Activated CD8-positive, alpha-beta memory T cell treated with anti-CD3 and anti-CD28 coated beads, Interleukin-2, amount 50 U/mL, for 1 hour (primary cell): Measurements from ENCODE around the gene BARX1.
"Not testable (repeated sequence)": the region's sequence is repeated elsewhere in the genome, so short reads cannot be mapped to it uniquely, and the experiment has no call there.

Experiments
- DNase-seq: peaks from one replicate; pipeline ENCODE4 v3.0.0-alpha.2; 2020; ENCODE audit errors: extremely low read depth

BARX1 gene

DNA sequence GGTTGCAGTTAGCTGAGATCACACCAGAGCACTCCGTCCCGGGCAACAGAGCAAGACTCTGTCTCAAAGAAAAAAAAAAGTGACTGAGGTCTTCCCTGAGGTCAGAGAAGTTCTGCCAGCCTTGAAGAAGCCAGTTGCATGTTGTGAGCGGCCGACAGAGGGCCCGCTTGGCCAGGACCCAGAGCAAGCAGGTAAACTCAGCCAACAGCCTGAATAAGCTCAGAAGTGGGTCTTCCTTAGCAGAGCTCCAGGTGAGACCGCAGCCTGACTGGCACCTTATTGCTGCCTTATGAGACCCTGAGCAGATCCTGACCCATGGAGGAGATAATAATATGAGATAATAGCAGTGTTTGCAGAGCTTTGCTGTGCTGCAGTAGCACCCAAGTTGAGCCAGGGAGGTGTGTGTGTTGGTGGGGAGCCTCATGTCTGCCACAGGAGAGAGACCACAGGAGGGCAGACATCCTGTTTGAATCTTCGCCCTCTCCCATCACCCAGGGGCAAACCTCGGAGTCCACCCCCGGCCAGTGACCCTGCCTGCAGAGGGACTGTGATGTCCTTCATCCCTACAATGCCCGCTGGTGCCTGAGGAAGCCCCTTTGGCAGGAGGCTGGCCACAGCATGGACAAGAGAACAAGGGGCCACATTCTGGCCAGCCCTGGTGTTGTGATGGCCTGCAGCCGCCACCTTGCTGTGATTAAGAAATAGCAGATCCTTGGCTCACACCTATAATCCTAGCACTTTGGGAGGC is 10.8 kb upstream of the BARX1 start:
- DNase-seq: no peak

DNA sequence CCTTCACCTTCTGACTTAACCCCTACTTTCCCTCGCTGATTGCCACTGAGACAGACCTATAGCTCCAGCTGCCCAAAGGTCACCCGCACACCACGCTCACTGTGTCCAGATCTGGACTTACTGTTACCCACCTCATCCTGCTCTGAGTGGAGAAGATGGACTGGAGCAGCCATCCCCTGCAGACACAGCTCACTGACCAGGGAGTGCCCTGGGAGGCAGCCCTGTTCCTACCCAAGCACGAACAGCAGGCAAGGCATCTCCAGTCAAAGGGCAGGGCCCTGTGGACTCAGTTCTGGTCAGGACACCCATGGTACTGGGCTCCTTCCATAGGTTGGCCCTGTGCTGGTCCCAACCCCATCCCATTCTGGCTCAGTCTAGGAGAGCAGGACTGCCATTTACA is 9.5 kb upstream of the BARX1 start:
- DNase-seq: no peak

- DNase-seq: no peak
Measured at GRCh38 chr9:93963969-93964368, 8.8 kb upstream of the BARX1 start.

DNA sequence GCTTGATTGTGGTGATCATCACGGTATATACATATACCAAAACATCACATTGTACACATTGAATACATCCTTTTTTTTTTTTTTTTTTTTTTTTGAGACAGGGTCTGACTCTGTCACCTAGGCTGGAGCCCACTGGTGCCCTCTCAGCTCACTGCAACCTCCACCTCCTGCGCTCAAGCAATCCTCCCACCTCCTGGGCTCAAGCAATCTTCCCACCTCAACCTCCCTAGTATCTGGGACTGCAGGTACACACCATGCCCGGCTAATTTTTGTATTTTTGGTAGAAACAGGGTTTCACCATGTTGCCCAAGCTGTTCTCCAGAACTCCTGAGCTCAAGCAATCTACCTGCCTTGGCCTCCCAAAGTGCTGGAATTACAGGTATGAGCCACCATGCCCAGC is 8.3 kb upstream of the BARX1 start:
- DNase-seq: not testable (repeated sequence)

DNA sequence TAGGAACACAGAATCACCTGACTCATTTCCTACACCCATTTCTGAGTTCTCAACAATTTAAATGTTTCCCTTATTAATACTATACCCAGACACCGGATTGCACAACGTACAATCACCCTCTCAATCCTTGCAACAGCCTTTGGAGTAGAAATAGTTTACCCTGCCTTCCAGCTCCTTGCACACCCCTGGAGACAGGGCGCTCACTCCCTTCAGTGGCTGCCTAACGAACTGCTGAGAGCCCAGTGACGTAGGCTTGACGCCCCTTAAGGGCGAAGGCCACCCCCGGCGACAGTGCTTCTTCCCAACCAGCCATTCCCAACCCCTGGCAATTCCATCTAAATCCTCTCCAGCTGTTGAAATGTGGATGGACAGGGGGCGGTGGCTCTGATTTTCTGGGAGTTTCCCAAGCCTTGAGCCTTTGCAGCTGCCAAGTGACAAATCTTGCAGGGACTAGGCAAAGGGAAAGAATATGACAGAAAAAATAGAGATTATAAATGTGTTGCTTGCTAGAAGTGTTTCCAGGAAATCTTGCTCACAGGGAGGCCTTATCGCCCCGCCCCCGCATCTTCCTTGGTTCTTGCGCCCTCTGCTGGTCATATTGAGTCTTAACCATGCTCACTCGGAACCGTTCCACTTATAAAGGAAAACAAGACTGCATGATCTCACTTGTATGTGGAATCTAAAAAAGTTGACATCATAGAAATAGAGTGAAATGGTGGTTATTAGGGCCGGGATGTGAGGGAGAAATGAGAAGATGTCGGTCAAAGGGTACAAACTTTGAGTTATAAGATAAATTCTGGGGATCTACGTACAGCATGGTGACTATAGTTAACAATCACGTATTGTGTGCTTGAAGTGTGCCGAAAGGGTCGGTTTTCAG is 7.6 kb upstream of the BARX1 start:
- peak; percentile 65 for DNase-seq

- DNase-seq: no peak
Measured at GRCh38 chr9:93962017-93962416, 6.9 kb upstream of the BARX1 start.

DNA sequence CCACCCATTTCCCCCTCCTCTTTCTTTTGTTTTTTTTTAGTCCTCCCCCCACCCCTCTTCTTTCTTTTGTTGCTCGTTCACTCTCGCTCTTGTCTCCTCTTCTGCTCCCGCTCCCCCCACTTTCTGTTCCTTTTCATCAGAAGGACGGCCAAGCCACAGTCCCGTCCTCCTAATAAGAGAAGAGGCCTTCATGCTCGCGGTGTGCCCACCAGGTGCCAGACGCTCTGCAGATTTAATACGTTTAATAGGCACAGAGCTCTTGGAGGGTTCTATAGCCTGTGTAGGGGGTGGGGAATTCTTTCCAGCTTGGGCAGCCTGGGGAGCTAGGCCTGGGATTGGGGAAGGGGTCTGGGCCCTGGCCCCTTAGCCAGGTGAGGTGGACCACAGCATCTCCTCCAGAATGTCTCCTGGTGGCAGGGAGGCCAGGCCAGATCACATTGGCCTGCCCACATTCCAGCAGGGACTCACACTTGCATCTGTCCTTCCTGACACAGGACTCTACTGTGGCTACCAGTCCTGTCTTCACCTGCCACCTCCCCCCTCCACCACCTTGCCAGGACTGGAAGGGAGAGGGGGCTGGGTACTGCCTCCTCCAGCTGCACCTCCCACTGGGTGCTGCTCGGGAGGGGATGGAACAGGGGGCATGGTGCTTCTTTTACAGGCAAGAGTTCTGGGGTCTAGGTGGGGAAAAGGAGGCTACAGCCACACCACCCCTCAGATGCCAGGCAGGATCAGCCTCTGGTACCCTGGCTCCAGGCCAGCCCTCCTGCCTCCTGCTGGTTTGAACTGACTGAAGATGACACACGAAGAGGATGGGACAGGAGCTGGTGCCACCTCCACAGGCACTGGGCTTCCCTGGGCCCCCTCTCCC is 6.1 kb upstream of the BARX1 start:
- DNase-seq: no peak

- no peak for DNase-seq
Measured at GRCh38 chr9:93960221-93960970, 5.2 kb upstream of the BARX1 start.

GRCh38 chr9:93959739-93960154 is 4.6 kb upstream of the BARX1 start:
- no peak for DNase-seq

DNA sequence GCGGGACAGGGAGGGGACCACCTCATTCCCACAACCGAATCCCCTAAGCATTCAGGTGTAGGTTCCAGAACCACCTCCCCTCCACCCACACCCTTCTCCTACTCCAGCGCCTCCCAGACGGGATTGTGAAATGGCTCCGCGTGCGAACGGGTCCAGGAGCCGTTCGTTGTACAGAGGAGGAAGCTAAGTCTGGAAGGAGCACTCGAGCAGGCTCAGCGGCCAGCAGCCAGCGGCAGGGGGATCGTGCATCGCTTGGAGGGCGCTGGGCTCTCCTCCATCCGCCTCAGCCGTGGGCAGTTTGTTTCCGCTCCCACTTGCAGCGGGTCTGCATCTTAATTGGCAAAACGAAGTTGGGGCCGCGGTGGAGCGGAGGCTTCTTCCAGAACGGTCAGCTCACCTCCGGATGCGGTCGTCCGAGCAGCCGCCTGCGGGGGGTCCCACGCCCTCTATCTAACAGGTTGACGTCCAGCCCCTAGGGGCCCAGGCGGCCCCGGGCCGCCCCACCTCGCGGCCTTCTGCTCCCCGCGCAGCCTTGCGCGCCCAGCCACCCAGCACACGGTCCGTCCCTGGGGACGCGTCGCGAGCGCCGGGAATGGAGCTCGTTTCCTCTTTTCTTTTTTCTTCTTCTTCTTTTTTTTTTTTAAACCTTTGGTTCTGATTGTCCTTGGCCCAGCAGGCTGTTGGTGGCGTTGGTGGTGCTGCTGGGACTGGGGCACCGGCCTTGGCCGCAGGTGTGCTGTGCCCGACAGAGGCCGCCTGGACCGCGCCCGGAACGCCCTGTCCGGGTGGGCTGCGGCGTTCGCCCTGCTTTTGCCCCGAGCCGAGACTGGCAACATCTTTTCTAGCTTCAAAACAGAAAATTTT is 3.9 kb upstream of the BARX1 start:
- no peak for DNase-seq

DNA sequence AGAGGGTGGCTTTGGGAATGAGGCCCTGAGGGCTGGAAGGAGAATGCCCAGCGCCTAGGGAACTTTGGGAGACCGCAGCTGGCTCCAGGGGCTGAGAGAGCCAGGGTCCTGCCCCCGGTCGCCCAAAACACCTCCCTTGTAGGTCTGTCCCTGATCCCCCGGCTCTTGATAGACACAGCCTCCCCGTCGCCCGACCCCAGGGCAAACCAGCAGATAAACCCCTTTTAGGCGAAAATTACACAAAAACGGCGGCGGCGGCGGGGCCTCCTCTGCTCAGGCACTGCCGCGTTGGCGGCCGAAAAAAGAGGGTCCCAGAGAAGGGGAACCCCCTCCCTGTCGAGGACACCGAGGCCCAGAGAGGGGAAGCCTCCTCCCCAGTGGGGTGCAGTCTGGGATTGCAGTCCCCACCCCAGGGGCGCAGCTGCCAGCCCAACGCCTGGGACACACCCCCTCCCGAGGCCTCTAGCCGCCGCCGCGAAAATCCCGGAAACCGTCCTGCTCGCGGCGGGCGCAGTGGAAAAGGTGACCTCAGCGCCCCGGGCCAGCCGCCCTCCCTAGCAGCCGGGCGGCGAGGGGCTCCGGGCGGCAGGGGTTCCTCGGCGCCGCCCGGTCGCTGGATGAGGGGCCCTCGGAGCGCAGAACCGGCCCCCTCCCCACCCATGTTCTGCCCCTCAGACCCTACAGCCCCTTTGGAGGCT is 3.1 kb upstream of the BARX1 start:
- no peak for DNase-seq

GRCh38 chr9:93955981-93956784 is 1.0 kb upstream of the BARX1 start:
- DNase-seq: no peak

- DNase-seq: no peak
Measured at GRCh38 chr9:93954434-93955061, 607 bp downstream of the BARX1 start.

DNA sequence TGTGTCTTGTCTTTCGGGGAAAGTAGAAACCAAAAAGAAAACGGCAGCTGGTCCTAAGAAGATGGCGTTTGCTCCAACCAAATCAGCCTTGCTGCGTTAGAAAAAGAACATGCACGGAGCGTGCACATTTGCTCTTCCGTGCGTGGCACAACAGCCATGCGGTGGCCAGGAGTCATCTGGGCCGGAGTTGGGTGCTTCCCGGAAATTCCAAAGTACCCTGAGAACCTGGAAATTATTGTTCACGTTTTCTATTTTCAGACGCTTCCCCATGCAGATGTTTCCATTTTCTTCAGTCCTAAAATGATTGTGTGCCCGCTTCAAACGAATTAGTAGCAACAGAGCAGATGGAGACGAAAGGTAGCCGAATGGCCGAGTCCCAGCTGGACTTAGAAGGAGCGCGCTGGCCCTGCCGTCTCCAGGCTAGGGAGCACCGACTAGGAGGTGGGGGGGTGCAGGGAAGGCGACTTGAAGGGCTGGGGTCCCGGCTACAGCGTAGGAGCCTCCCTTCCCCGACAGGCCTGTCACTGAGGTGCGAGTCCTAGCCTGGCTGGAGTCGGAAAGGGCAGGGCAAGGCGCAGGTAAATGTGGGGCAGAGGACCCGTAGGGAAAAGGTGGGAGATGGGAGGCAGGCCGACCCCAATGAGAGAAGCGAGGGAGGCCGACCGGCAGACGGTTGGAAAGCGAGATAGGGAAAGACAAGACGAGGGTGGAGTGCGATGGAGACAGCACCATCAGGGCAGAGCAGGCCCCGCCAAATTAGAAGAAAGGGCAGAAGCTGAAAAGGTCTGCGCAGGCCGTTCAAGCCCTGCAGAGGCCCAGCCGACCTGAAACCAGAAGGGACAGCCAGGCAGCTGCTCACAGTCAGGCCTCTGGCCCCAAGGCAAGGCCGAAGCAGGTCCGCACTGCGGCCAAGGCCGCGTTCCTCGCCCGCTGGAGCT is 1.4 kb downstream of the BARX1 start:
- DNase-seq: no peak

DNA sequence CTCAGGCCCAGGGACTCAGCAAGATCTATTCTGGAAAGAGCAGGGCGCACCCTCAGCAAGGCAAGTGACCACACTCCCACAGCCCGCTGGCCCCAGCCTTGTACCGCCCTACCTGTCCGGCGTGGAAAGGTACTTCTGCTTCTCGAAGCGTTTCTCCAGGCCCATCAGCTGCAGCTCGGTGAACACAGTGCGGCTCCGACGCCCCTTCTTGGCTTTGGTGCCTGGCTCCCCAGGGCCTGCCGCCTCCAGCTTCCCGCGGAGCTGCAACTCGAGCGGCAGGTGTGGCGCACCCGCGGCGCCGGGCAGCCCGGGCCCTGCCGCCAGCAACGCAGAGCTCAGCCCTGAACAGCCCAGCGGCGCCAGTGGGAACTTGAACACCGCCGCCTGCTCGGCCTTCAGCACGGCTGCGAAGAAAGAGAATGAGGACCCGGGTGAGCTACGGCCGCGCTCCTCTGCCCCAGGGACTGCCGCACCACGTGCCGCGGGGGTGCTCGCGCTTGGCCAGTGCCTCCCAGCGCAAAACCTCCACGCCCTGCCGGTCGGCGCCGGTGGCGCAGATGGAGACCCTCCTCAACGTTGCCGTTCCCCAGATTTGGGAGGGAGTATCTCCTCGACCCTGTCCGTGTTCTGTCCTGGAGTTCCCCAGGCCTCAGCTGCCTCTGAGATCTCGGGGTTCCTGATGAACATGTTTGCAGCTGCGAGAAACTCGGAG is 2.2 kb downstream of the BARX1 start:
- no peak for DNase-seq

GRCh38 chr9:93952119-93952783 is 2.9 kb downstream of the BARX1 start:
- no peak for DNase-seq
